ENCODE data around the gene CTR9. TPM values are rescaled to one million over a fixed set of nuclear protein-coding genes. Genes with fewer than 3 reads are reported as not detected.

Gene CTR9
- total and polyA plus RNA-seq, 9 of the 15 experiments (the other 6 are each of a cell fraction or from before 2014, with no cell fraction given) = 25.4 to 79.3 (median 47.3) TPM

DNA sequence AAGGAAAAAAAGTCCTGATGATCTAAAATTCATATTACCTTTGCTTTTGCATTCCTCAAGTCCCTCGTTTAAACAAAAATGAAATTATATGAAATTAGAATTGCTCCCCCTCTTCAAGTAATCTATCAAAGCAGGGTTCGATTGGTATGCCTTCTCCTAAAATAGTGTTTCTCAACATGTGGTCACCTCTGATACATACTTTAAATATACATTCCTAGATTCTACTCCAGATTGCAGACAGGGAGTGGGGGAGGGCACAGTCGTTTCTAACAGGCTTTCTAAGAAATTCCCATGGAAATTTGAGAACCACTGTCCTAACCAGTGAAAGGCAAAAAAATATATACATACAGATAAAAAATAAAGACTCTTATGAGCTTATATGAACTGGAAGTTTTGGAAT lies 34.9 kb upstream of the CTR9 start (continued):
- TF ChIP-seq ZNF518B (CRISPR knock-in tag; IDR thresholded peaks at IDR 0.05) (no peak), CHD4 (IDR thresholded peaks at IDR 0.05; ENCODE audit: insufficient read depth, insufficient replicate concordance, low read depth, low read length, poor library complexity, severe bottlenecking) (no peak), ZNF699 (CRISPR knock-in tag; IDR thresholded peaks at IDR 0.05; ENCODE audit: insufficient replicate concordance) (no peak), SMARCC2 (IDR thresholded peaks at IDR 0.05; ENCODE audit: low read depth) (no peak), TCF7 (IDR thresholded peaks at IDR 0.05; ENCODE audit: borderline replicate concordance) (no peak), NFIC (IDR thresholded peaks at IDR 0.05) (no peak), THAP12 (CRISPR knock-in tag; IDR thresholded peaks at IDR 0.05) (no peak), RERE (CRISPR knock-in tag; IDR thresholded peaks at IDR 0.05; ENCODE audit: borderline replicate concordance) (no peak), RCOR1 (IDR thresholded peaks at IDR 0.05; ENCODE audit: borderline replicate concordance in 1 of 2, low read depth in 2 of 2, low read length in 2 of 2) (peak in 1 of 2 experiments; percentile 55; a peak in 1 of 4 replicates), ZBTB33 (CRISPR knock-in tag; IDR thresholded peaks at IDR 0.05) (no peak), PPARD (CRISPR knock-in tag; IDR thresholded peaks at IDR 0.05) (no peak), ELF1 (tag; IDR thresholded peaks at IDR 0.05) (no peak), MTA2 (IDR thresholded peaks at IDR 0.05; ENCODE audit: low read depth) (no peak)
